Measurements from ENCODE around the gene CXCL12.

DNA sequence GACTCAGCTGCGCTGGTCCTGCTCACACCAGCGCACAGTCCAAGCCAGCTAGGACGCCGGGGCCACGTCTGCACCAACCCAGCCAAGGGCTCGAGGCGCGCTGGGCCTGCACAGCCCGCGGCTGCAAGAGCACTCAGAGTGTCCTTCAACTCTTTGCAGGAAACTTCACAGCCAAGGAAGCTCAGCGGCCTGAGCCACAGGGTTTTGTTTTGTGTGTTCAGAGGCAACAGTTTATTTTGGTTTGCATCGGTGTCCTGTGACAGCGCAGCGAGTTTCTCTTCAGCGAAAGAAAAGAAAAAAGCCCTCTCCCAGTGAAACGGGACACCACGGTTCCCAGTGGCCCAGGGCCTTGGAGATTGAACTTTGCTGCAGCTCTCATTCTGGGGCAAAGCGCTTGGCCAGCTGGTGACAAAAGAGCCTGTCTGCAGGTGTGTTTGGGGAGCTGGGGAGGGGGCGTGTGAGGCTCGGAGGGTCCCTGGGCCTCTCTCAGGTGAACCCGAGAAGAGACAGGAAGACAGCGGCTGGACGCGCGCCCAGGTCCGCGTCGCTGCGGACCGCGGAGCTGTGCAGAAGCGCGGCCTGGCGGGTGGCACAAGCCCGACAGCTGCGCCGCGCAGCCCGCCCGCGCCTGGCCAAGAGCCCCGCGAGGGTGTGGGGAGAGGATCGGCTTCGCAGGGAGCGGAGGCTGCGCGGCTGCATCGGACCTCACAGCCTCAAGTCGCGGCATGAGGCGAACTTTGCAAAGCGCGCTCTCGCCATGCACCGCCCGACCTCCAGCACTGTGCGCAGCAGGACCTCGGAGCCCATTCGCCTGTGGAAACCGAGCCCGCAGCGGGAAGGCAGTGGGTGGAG is 922 bp downstream of the CXCL12 start:
- TF ChIP-seq ZNF70 (CRISPR knock-in tag; IDR thresholded peaks at IDR 0.05) (no peak), ESRRG (CRISPR knock-in tag; IDR thresholded peaks at IDR 0.05) (no peak), CREB5 (CRISPR knock-in tag; IDR thresholded peaks at IDR 0.05; ENCODE audit: low read depth) (no peak), RARB (CRISPR knock-in tag; IDR thresholded peaks at IDR 0.05) (no peak), TCF4 (CRISPR knock-in tag; IDR thresholded peaks at IDR 0.05; ENCODE audit: borderline replicate concordance) (no peak)
- TF ChIP-seq, protein P1, sequence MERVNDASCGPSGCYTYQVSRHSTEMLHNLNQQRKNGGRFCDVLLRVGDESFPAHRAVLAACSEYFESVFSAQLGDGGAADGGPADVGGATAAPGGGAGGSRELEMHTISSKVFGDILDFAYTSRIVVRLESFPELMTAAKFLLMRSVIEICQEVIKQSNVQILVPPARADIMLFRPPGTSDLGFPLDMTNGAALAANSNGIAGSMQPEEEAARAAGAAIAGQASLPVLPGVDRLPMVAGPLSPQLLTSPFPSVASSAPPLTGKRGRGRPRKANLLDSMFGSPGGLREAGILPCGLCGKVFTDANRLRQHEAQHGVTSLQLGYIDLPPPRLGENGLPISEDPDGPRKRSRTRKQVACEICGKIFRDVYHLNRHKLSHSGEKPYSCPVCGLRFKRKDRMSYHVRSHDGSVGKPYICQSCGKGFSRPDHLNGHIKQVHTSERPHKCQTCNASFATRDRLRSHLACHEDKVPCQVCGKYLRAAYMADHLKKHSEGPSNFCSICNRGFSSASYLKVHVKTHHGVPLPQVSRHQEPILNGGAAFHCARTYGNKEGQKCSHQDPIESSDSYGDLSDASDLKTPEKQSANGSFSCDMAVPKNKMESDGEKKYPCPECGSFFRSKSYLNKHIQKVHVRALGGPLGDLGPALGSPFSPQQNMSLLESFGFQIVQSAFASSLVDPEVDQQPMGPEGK (CRISPR knock-in tag; IDR thresholded peaks at IDR 0.05; ENCODE audit: borderline replicate concordance), result no peak
